GM19452 (cell line): ENCODE results near the gene DUSP5.
"Not testable (repeated sequence)": the region's sequence is repeated elsewhere in the genome, so short reads cannot be mapped to it uniquely, and the experiment has no call there.

Experiments used
- ATAC-seq: cut with Tn5 transposase; IDR thresholded peaks from one replicate; pipeline ENCODE4 v1.9.1; 2021; ENCODE audit not compliant: unreplicated experiment

The DUSP5 gene

GRCh38 chr10:110497438-110498086, at the start of gene DUSP5:
Gene DUSP5, plus strand, starts transcription at chr10:110497907. Its CDS starts 215 bp downstream, at chr10:110498122.
- ATAC-seq, result peak; percentile 54

- no peak for ATAC-seq
Observed at GRCh38 chr10:110448682-110449418, 48.9 kb upstream of the DUSP5 start.

GRCh38 chr10:110455446-110455845, 42.3 kb upstream of the DUSP5 start:
- no peak for ATAC-seq

GRCh38 chr10:110456046-110456445, 41.7 kb upstream of the DUSP5 start:
- no peak for ATAC-seq

- no peak for ATAC-seq
Observed at GRCh38 chr10:110456523-110457091, 41.1 kb upstream of the DUSP5 start.

- no peak for ATAC-seq
Observed at GRCh38 chr10:110457851-110458250, 39.9 kb upstream of the DUSP5 start.

- ATAC-seq, result no peak
Observed at GRCh38 chr10:110458266-110458920, 39.3 kb upstream of the DUSP5 start.

- no peak for ATAC-seq
Observed at GRCh38 chr10:110459600-110459999, 38.1 kb upstream of the DUSP5 start.

- no peak for ATAC-seq
Observed at GRCh38 chr10:110460111-110460809, 37.4 kb upstream of the DUSP5 start.

- no peak for ATAC-seq
Observed at GRCh38 chr10:110461088-110461487, 36.6 kb upstream of the DUSP5 start.

- no peak for ATAC-seq
Observed at GRCh38 chr10:110461530-110461929, 36.2 kb upstream of the DUSP5 start.

GRCh38 chr10:110462166-110463095, 35.3 kb upstream of the DUSP5 start:
- no peak for ATAC-seq

GRCh38 chr10:110468258-110468657, 29.4 kb upstream of the DUSP5 start:
- not testable (repeated sequence) for ATAC-seq

- not testable (repeated sequence) for ATAC-seq
Observed at GRCh38 chr10:110470541-110470940, 27.2 kb upstream of the DUSP5 start.

GRCh38 chr10:110471566-110472139, 26.1 kb upstream of the DUSP5 start:
- no peak for ATAC-seq

- ATAC-seq, result no peak
Observed at GRCh38 chr10:110474017-110474416, 23.7 kb upstream of the DUSP5 start.

- no peak for ATAC-seq
Observed at GRCh38 chr10:110474826-110475225, 22.9 kb upstream of the DUSP5 start.

GRCh38 chr10:110475722-110476515, 21.8 kb upstream of the DUSP5 start:
- no peak for ATAC-seq

GRCh38 chr10:110479710-110480109, 18.0 kb upstream of the DUSP5 start:
- ATAC-seq, result no peak
